Stromal cell of bone marrow (primary cell): ENCODE measurements around the gene RXRG.
"Not testable (repeated sequence)": the region's sequence is repeated elsewhere in the genome, so short reads cannot be mapped to it uniquely, and the experiment has no call there.

Source experiments
- DNase-seq: peaks from one replicate; pipeline ENCODE4 v3.0.0-alpha.2; 2012; ENCODE audit warnings: low read depth

Gene RXRG

GRCh38 chr1:165444897-165445370 lies at the start of gene RXRG:
RXRG (minus strand) TSS chr1:165445126; CDS start chr1:165444893, 233 bp downstream.
- no peak for DNase-seq

GRCh38 chr1:165492845-165493373 lies 48.0 kb upstream of the RXRG start:
- no peak for DNase-seq

GRCh38 chr1:165490175-165490574 lies 45.2 kb upstream of the RXRG start:
- no peak for DNase-seq

GRCh38 chr1:165487921-165488320 lies 43.0 kb upstream of the RXRG start:
- DNase-seq, result no peak

GRCh38 chr1:165486663-165487062 lies 41.7 kb upstream of the RXRG start:
- no peak for DNase-seq

GRCh38 chr1:165485716-165486115 lies 40.8 kb upstream of the RXRG start:
- no peak for DNase-seq

- DNase-seq, result no peak
Measured at GRCh38 chr1:165484532-165484931, 39.6 kb upstream of the RXRG start.

GRCh38 chr1:165483412-165483811 lies 38.5 kb upstream of the RXRG start:
- DNase-seq, result no peak

GRCh38 chr1:165481820-165482532 lies 37.0 kb upstream of the RXRG start:
- peak; percentile 55 for DNase-seq

GRCh38 chr1:165476776-165477175 lies 31.9 kb upstream of the RXRG start:
- DNase-seq, result no peak

GRCh38 chr1:165474196-165474595 lies 29.3 kb upstream of the RXRG start:
- DNase-seq, result no peak

- DNase-seq, result no peak
Measured at GRCh38 chr1:165473081-165473480, 28.2 kb upstream of the RXRG start.

GRCh38 chr1:165468726-165469249 lies 23.9 kb upstream of the RXRG start:
- no peak for DNase-seq

- DNase-seq, result no peak
Measured at GRCh38 chr1:165468253-165468652, 23.3 kb upstream of the RXRG start.

GRCh38 chr1:165467706-165468105 lies 22.8 kb upstream of the RXRG start:
- DNase-seq, result no peak

- DNase-seq, result no peak
Measured at GRCh38 chr1:165463978-165464377, 19.1 kb upstream of the RXRG start.

- DNase-seq, result not testable (repeated sequence)
Measured at GRCh38 chr1:165459683-165460082, 14.8 kb upstream of the RXRG start.

- DNase-seq, result no peak
Measured at GRCh38 chr1:165456861-165457260, 11.9 kb upstream of the RXRG start.

GRCh38 chr1:165456114-165456513 lies 11.2 kb upstream of the RXRG start:
- DNase-seq, result no peak

GRCh38 chr1:165455111-165455510 lies 10.2 kb upstream of the RXRG start:
- DNase-seq, result no peak

GRCh38 chr1:165454091-165454610 lies 9.2 kb upstream of the RXRG start:
- DNase-seq, result no peak

GRCh38 chr1:165452336-165453130 lies 7.6 kb upstream of the RXRG start:
- no peak for DNase-seq

GRCh38 chr1:165451691-165452090 lies 6.8 kb upstream of the RXRG start:
- no peak for DNase-seq
